Limb (tissue), 2 donors: ENCODE data around the gene SHANK1.
A peak's percentile ranks its signal among the peaks of the same experiment; 100 is the strongest.
"Not testable (repeated sequence)": the region's sequence is repeated elsewhere in the genome, so short reads cannot be mapped to it uniquely, and the experiment has no call there.

Source experiments
- DNase-seq, 2 donors: peaks; one replicate each; pipeline ENCODE4 v3.0.0-alpha.2; 2016; ENCODE audit errors: extremely low spot score in 2 of 2

Gene SHANK1

GRCh38 chr19:50719566-50719965 lies at the start of gene SHANK1:
SHANK1 (minus strand) TSS chr19:50719802; CDS start chr19:50716919, 2,883 bp downstream.
- DNase-seq = peak in 1 of 2 donors; percentile 78

DNA sequence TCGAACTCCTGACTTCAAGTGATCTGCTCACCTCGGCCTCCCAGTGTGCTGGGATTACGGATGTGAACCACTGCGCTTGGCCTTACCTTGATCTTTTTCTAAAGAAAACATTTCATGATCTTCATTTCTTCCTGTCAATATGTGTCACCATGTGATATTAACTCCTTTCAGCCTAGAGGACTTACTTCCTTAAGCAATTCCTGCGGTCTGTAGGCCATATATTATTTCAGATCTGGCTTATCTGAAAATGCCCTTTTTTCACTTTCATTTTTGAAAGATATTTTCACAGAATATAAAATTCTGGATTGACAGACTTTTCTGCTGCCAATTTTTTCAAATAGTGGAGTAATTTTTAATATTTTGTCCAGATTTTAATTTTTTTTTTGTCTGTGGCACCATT lies 48.7 kb upstream of the SHANK1 start:
- DNase-seq = no peak

DNA sequence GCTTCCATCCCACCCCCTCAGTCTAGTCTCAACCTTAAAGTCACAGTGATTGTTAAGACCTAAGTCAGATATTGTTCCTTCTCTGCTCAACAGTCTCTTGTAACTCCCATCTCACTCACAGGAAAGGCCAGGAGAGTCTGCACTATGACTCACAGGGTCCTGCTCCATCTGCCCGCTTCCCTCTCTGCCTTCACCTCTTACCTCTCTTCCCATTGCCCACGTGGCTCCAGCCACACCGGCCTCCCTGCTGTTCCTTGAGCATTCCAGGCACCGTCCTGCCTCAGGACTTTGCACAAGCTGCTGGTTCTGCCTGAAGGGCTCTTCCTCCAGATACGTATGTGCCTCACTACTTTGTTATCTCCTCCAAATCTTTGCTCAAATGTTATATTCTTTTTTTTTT lies 47.7 kb upstream of the SHANK1 start:
- not testable (repeated sequence) for DNase-seq

DNA sequence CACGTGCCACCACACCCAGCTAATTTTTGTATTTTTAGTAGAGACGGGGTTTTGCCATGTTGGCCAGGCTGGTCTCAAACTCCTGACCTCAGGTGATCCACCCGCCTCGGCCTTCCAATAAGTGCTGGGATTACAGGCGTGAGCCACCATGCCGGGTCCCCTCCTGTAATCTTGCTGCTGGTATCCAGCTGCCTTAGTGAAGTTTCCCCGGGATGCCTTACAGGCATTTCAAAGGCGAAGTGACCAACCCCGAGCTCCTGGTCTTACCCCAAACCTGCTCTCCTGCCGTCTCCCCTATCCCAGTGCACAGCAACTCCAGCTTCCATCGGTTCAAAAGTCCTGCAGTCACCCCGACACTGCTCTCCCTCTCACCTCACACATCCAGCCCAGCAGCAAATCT lies 47.1 kb upstream of the SHANK1 start:
- DNase-seq = not testable (repeated sequence)

DNA sequence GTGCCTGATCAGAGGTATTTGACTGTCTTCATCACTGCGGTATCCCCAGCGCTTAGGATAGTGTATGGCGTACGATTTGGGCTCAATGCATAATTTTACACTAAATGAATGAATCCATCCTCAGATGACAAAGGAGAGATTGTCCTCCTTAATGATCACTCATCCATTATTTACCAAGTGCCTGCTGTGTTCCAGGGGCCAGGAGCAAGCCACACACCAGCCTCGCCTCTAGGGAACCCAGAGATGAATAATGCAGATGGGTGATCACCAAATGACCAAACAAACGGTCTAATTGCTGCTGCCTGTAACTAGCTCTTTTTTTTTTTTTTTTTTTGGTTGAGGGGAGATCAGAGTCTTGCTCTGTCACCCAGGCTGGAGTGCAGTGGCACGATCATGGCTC lies 44.8 kb upstream of the SHANK1 start:
- no peak for DNase-seq

DNA sequence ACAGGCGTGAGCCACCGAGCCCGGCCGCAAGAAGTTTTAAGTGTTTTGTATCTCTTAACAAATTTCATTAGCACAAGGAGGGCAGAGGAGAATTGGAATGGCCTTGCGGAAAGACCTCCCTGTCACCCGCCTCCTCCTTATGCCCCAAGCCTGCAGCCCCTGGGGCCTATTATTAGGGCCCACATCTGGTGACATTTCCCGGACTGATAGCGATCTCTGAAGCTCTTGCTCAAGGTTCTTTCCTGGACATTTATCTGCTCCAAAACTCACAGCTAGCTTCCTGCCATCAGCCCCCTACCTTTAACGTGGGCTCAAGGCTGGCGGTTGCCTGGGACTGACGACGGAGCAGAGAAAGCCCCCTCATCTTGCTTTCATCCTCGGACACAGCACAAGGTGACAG lies 43.9 kb upstream of the SHANK1 start:
- not testable (repeated sequence) for DNase-seq

DNA sequence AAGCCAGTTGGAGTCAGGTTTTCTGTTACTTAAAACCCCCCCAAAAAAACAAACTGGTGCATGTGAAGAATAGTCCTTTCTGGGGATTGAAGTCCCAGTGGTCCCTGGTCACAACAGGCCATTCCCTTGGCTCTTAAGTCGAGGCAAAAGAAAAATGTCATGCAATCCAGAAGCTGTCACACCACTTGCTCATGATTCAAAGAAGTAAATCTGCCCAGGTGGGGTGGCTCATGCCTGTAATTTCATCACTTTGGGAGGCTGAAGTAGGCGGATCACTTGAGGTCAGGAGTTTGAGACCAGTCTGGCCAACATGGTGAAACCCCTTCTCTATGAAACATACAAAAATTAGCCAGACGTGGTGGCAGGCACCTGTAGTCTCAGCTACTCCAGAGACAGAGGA lies 41.9 kb upstream of the SHANK1 start:
- not testable (repeated sequence) for DNase-seq

GRCh38 chr19:50759886-50760285 lies 40.3 kb upstream of the SHANK1 start:
- DNase-seq = no peak

DNA sequence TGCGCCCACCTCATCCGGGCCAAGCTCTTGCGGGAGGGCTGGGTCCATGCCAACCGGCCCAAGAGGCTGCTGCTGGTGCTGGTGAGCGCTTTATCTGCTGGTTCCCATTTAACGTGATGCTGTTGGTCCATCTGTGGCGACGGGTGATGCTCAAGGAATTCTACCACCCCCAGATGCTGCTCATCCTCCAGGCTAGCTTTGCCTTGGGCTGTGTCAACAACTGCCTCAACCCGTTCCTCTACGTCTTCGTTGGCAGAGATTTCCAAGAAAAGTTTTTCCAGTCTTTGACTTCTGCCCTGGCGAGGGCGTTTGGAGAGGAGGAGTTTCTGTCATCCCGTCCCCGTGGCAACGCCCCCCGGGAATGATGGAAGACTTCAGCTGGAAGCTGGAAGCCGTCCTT lies 39.5 kb upstream of the SHANK1 start:
- not testable (repeated sequence) for DNase-seq

DNA sequence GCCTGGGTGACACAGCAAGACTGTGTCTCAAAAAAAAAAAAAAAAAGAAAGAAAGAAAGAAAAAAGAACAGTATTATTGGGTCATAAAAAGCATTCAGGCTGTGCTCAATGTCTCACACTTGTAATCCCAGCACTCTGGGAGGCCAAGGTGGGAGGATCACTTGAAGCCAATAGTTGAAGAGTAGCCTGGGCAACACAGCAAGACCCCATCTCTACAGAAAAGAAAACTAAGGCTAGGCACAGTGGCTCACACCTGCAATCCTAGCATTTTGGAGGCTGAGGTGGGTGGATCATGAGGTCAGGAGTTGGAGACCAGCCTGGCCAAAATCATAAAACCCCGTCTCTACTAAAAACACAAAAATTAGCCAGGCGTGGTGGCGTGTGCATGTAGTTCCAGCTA lies 38.0 kb upstream of the SHANK1 start:
- DNase-seq = not testable (repeated sequence)

- DNase-seq = not testable (repeated sequence)
These were observed 36.6 kb upstream of the SHANK1 start for GRCh38 chr19:50756244-50756643.

DNA sequence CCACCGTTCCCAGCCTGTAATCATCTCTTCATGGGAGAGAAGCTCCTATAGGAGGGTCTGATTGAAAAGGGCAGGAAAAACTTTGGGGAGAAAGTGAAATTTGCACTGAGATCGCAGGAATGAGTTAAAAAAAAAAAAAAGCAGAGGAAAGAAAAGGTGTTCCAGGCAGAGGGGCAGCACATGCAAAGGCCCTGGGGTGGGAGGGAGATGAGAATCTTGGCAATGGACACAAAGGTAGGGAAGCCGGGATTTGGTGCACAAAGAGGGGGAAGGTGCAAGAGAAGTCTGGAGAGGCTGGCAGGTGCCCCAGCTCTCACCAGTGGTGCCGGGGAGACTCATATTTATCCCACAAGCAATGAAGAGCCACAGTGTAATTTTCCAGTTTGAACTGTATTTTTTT lies 34.3 kb upstream of the SHANK1 start:
- DNase-seq = no peak

DNA sequence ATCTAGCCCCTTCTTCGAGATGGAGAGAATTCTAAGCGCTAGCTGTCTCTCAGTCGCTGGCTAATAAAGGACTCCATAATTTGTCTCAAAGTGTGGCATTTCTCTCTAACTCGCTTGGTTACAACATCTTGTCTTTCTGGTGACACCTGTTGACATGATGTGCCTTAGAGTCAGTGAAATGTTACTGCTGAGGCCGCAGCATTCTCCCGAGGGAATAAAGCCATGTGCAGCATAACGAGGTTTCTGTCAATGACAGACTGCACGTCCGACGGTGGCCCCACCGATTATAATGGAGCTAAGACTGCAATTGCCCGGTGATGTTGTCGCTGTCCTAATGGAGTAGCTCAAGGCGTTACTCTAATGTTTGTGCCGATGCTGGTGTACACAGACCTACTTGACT lies 30.4 kb upstream of the SHANK1 start:
- DNase-seq = no peak

- no peak for DNase-seq
These were observed 29.9 kb upstream of the SHANK1 start for GRCh38 chr19:50749490-50749889.

DNA sequence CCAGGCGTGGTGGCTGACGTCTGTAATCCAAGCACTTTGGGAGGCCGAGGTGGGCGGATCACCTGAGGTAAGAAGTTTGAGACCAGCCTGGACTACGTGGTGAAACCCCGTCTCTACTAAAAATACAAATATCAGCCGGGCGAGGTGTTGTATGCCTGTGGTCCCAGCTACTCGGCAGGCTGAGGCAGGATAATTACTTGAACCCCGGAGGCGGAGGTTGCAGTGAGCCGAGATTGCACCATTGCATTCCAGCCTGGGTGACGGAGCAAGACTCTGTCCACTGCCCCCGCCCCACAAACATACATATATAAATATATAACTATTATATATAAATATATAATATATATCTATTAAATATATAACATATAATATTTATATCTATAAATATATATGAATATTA lies 27.5 kb upstream of the SHANK1 start:
- DNase-seq = not testable (repeated sequence)

DNA sequence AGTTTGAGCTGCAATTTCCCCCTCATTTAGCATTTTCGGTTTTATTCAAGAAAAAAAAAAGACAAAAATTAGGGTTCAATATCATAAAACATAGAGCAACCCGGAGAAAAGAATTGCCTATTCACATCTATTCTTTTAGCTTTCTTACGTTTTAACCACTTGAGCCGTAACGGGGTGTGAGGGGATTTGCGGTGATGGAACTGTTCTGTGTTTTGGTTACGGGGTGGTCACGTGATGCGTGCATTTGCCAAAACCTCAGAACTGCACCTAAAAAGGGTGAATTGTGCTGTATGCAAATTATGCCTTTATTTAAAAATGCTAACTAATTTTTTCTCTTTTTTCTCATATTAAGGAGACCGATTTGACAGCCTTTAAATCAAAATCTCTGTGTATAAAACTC lies 25.6 kb upstream of the SHANK1 start:
- no peak for DNase-seq

DNA sequence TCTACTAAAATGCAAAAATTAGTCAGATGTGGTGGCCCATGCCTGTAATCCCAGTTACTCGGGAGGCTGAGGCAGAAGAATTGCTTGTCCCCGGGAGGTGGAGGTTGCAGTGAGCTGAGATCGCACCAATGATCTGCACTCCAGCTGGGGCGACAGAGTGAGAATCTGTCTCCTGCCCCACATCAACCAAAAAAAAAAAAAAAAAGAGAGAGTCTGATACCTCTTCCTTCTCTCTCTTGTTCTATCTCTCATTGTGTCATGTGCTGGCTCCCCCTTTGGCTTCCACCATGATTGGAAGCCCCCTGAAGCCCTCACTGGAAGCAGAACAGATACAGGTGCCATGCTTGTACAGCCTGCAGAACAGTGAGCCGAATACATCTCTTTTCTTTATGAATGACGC lies 23.9 kb upstream of the SHANK1 start:
- DNase-seq = no peak

GRCh38 chr19:50741179-50741933 lies 21.8 kb upstream of the SHANK1 start:
- no peak for DNase-seq

DNA sequence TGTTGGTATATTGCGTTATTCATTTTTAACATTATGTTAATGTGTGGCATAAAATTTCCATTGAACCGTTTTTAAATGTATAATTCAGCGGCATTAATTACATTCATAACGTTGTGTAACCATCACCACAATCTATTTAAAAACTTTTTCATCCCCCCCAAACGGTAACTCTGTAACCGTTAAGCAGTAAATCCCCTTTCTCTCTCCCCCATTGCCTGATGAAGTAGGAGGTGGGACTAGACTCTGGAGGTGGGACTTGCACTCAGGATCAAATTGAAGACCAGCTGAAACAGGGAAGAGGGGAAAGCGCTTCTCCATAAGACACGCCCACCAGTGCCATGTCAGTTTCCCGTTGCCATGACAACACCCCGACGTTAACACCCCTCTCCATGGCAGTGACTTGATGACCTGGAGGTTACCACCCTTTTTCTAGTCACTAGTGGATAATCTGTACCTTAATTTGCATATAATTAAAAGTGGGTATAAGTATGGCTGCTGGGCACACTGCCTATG lies 20.4 kb upstream of the SHANK1 start:
- no peak for DNase-seq

GRCh38 chr19:50739132-50739913 lies 19.7 kb upstream of the SHANK1 start:
- no peak for DNase-seq

DNA sequence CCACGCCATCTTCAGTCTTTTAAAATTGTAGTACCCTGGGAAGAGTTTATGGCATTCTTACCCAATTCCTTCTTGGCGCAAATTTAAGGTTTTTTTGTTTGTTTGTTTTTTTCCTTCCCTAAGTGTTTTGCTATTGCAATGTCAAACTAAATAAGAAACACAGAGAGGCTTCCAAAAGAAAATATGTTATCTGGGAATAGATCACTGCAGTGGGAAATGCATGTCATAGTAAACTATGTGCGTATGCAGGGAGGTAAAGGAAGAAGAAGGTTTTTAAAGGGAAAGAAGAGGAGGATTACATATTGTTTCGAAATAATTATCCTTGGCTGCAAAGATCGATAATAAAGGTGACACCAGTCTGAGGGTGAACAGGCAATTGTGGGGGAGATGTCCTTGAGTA lies 16.7 kb upstream of the SHANK1 start:
- DNase-seq = no peak

GRCh38 chr19:50735869-50736268 lies 16.3 kb upstream of the SHANK1 start:
- DNase-seq = no peak

- no peak for DNase-seq
These were observed 10.3 kb upstream of the SHANK1 start for GRCh38 chr19:50729894-50730293.
